ENCODE results near the gene PTPRN2.

- TF ChIP-seq CTCF (IDR thresholded peaks at IDR 0.05) (no peak), POLR2A (IDR thresholded peaks at IDR 0.05) (no peak)
These were observed 895.1 kb downstream of the PTPRN2 start for GRCh38 chr7:157692460-157693011.
